GM23338 (cell line): ENCODE data around the gene IGSF22.
A peak's percentile ranks its signal among the peaks of the same experiment; 100 is the strongest.

Experiments used
- CREB1 ChIP-seq: fragments of 250-450 bp; sonication (Bioruptor Pico); IDR thresholded peaks from 2 replicates; pipeline ENCODE4 v1.5.0; 2020; ENCODE audit warnings: low read depth, mild to moderate bottlenecking, moderate library complexity
- EZH2 ChIP-seq: fragments of 200-600 bp; sonication (generic); IDR thresholded peaks from one replicate; pipeline ENCODE4 v1.8.0; 2017; ENCODE audit warnings: antibody characterized with exemption, mild to moderate bottlenecking, low read depth; ENCODE audit not compliant: unreplicated experiment
- EZH2phosphoT487 ChIP-seq: fragments of 200-600 bp; sonication (generic); IDR thresholded peaks from one replicate; pipeline ENCODE4 v1.8.1; 2018; ENCODE audit warnings: antibody characterized with exemption; ENCODE audit not compliant: unreplicated experiment
- JUNB ChIP-seq: IDR thresholded peaks from one replicate; pipeline ENCODE4 v1.6.1; 2016; ENCODE audit warnings: antibody characterized with exemption; ENCODE audit not compliant: unreplicated experiment
- NANOG ChIP-seq: IDR thresholded peaks from 2 replicates; pipeline ENCODE4 v1.6.1; 2016; ENCODE audit warnings: antibody characterized with exemption, borderline replicate concordance
- POLR2AphosphoS5 ChIP-seq: IDR thresholded peaks from 2 replicates; pipeline ENCODE4 v1.6.1; 2016; ENCODE audit warnings: antibody characterized with exemption, low read depth
- REST ChIP-seq: IDR thresholded peaks from one replicate; pipeline ENCODE4 v1.6.1; 2018; ENCODE audit warnings: antibody characterized with exemption; ENCODE audit not compliant: unreplicated experiment
- STAT1 ChIP-seq: IDR thresholded peaks from one replicate; pipeline ENCODE4 v1.6.1; 2016; ENCODE audit warnings: antibody characterized with exemption; ENCODE audit not compliant: unreplicated experiment
- ZNF462 ChIP-seq: fragments of 250-450 bp; sonication (Bioruptor Pico); IDR thresholded peaks from 2 replicates; pipeline ENCODE4 v1.5.0; 2020; ENCODE audit warnings: mild to moderate bottlenecking, moderate library complexity
- TF ChIP-seq, protein P1 (sequence below), 2 experiments: fragments of 200-600 bp in 1 of 2; sonication (generic) in 1 of 2; conservative IDR thresholded peaks; 2 replicates each; pipeline versions ENCODE4 v1.5.1 to v1.6.1; 2016 to 2017; ENCODE audit warnings: antibody characterized with exemption in 2 of 2, low read depth in 2 of 2, mild to moderate bottlenecking in 2 of 2, moderate library complexity in 1 of 2

- TF ChIP-seq EZH2phosphoT487 (no peak), CREB1 (CRISPR knock-in tag) (peak; percentile 78), POLR2AphosphoS5 (peak; percentile 63), EZH2 (no peak), JUNB (no peak), REST (no peak), STAT1 (no peak), ZNF462 (no peak), NANOG (no peak)
- TF ChIP-seq, protein P1, sequence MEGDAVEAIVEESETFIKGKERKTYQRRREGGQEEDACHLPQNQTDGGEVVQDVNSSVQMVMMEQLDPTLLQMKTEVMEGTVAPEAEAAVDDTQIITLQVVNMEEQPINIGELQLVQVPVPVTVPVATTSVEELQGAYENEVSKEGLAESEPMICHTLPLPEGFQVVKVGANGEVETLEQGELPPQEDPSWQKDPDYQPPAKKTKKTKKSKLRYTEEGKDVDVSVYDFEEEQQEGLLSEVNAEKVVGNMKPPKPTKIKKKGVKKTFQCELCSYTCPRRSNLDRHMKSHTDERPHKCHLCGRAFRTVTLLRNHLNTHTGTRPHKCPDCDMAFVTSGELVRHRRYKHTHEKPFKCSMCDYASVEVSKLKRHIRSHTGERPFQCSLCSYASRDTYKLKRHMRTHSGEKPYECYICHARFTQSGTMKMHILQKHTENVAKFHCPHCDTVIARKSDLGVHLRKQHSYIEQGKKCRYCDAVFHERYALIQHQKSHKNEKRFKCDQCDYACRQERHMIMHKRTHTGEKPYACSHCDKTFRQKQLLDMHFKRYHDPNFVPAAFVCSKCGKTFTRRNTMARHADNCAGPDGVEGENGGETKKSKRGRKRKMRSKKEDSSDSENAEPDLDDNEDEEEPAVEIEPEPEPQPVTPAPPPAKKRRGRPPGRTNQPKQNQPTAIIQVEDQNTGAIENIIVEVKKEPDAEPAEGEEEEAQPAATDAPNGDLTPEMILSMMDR (conservative IDR thresholded peaks at IDR 0.05; ENCODE audit: low read depth in 2 of 2) = no peak
Measured at GRCh38 chr11:18706330-18707243, 19.4 kb downstream of the IGSF22 start.
